CD14-positive monocyte (primary cell): ENCODE data around the gene FAM53A. TPM values are rescaled to one million over a fixed set of nuclear protein-coding genes. Genes with fewer than 3 reads are reported as not detected.

ENCODE experiments used
- DNase-seq, 3 donors: peaks; one replicate each; pipeline ENCODE4 v3.0.0-alpha.2; 2011 to 2022
- H2AFZ ChIP-seq: 2 replicates; pipeline ENCODE4 v1.6.0; 2012; ENCODE audit warnings: mild to moderate bottlenecking, low read depth, low read length, inconsistent platforms; ENCODE audit not compliant: insufficient read depth, poor library complexity, severe bottlenecking
- H3K27ac ChIP-seq, 2 donors: 1 replicate in 1 of 2; 2 replicates in 1 of 2; pipeline ENCODE4 v1.5.1; 2012 to 2013; ENCODE audit warnings: low read length in 2 of 2, control low read depth in 1 of 2, inconsistent platforms in 1 of 2, low read depth in 1 of 2, mild to moderate bottlenecking in 1 of 2
- H3K27me3 ChIP-seq, 2 donors: one replicate each; pipeline versions ENCODE4 v1.6.0 to v1.6.1; 2011 to 2013; ENCODE audit warnings: low read length in 2 of 2; ENCODE audit not compliant: control insufficient read depth in 2 of 2, insufficient read depth in 2 of 2
- H3K36me3 ChIP-seq, 2 donors: replicated peaks in 1 of 2; 1 replicate in 1 of 2; 2 replicates in 1 of 2; pipeline versions ENCODE4 v1.5.1 to v1.6.1; 2012 to 2013; ENCODE audit warnings: low read length in 2 of 2, control low read depth in 1 of 2, inconsistent platforms in 1 of 2, mild to moderate bottlenecking in 1 of 2; ENCODE audit not compliant: insufficient read depth in 2 of 2, control insufficient read depth in 1 of 2
- H3K4me1 ChIP-seq, 2 donors: 1 replicate in 1 of 2; 2 replicates in 1 of 2; pipeline versions ENCODE4 v1.5.1 to v1.6.1; 2012 to 2013; ENCODE audit warnings: low read length in 2 of 2, control low read depth in 1 of 2, inconsistent platforms in 1 of 2, mild to moderate bottlenecking in 1 of 2, moderate library complexity in 1 of 2; ENCODE audit not compliant: insufficient read depth in 2 of 2, control insufficient read depth in 1 of 2
- H3K4me2 ChIP-seq: replicated peaks from 2 replicates; pipeline ENCODE3; 2012; ENCODE audit warnings: low read length, moderate library complexity, mild to moderate bottlenecking; ENCODE audit not compliant: poor library complexity, severe bottlenecking; ENCODE audit errors: extremely low read depth
- H3K4me3 ChIP-seq, 3 experiments: fragments of 200-600 bp in 1 of 3; sonication (generic) in 1 of 3; replicated peaks in 1 of 3; 1 replicate in 2 of 3; 2 replicates in 1 of 3; pipeline ENCODE4 v1.5.1; 2011 to 2013; ENCODE audit warnings: low read length in 3 of 3, mild to moderate bottlenecking in 3 of 3, control low read depth in 2 of 3, low read depth in 2 of 3, inconsistent platforms in 1 of 3, moderate library complexity in 1 of 3
- H3K79me2 ChIP-seq: 2 replicates; pipeline ENCODE4 v1.6.0; 2012; ENCODE audit warnings: mild to moderate bottlenecking, control low read depth, inconsistent platforms, low read length, moderate library complexity; ENCODE audit not compliant: insufficient read depth
- H3K9ac ChIP-seq: 2 replicates; pipeline ENCODE4 v1.6.0; 2017; ENCODE audit warnings: low read length, mild to moderate bottlenecking; ENCODE audit not compliant: insufficient read depth, poor library complexity, severe bottlenecking
- H3K9me3 ChIP-seq, 2 donors: replicated peaks in 1 of 2; 1 replicate in 1 of 2; 2 replicates in 1 of 2; pipeline versions ENCODE4 v1.5.1 to v1.6.1; 2012 to 2013; ENCODE audit warnings: low read length in 2 of 2, control low read depth in 1 of 2; ENCODE audit not compliant: control insufficient read depth in 1 of 2, insufficient read depth in 1 of 2
- H4K20me1 ChIP-seq: 2 replicates; pipeline ENCODE4 v1.6.0; 2012; ENCODE audit warnings: mild to moderate bottlenecking, low read length, control low read depth, moderate library complexity; ENCODE audit not compliant: insufficient read depth
- H3K27ac Mint-ChIP-seq, 7 donors: one replicate each; pipeline ENCODE4 v1.8.0; 2020; ENCODE audit warnings: mild to moderate bottlenecking in 7 of 7, mixed read lengths in 7 of 7, moderate library complexity in 6 of 7, inconsistent platforms in 2 of 7
- H3K27me3 Mint-ChIP-seq, 3 donors: one replicate each; pipeline ENCODE4 v1.8.0; 2021 to 2022; ENCODE audit warnings: low read depth in 3 of 3, mild to moderate bottlenecking in 3 of 3, mixed read lengths in 3 of 3, moderate library complexity in 3 of 3, inconsistent platforms in 1 of 3
- H3K36me3 Mint-ChIP-seq, 2 donors: one replicate each; pipeline ENCODE4 v1.8.0; 2020; ENCODE audit warnings: mixed read lengths in 2 of 2, inconsistent platforms in 1 of 2, mild to moderate bottlenecking in 1 of 2
- H3K4me1 Mint-ChIP-seq: one replicate; pipeline ENCODE4 v1.8.0; 2020; ENCODE audit warnings: mild to moderate bottlenecking, mixed read lengths
- H3K4me3 Mint-ChIP-seq, 2 donors: one replicate each; pipeline ENCODE4 v1.8.0; 2020; ENCODE audit warnings: mild to moderate bottlenecking in 2 of 2, mixed read lengths in 2 of 2, moderate library complexity in 1 of 2
- H3K9me3 Mint-ChIP-seq, 7 donors: one replicate each; pipeline ENCODE4 v1.8.0; 2020 to 2022; ENCODE audit warnings: mixed read lengths in 7 of 7, mild to moderate bottlenecking in 6 of 7, moderate library complexity in 6 of 7, inconsistent platforms in 2 of 7
- CTCF ChIP-seq: fragments of 200-600 bp; IDR thresholded peaks from one replicate; pipeline ENCODE4 v1.8.0; 2022; ENCODE audit warnings: antibody characterized with exemption, mild to moderate bottlenecking
- WGBS: methylation state at CpG from one replicate; pipeline ENCODE4 v1.1.5; 2013; ENCODE audit warnings: missing lambda C conversion rate; ENCODE audit not compliant: insufficient coverage; 5-methylcytosine and 5-hydroxymethylcytosine counted together
- intact Hi-C, 2 donors: fragments of 100-400 bp; cut with micrococcal nuclease; formaldehyde crosslinking; loops; one replicate each; pipeline versions ENCODE4 v1.15.0 to v1.15.1; 2023
- polyA plus RNA-seq, 3 donors: library from polyadenylated mRNA; depleted of rRNA in 1 of 3; unstranded in 2 of 3; stranded (reverse) in 1 of 3; fragments of 300-500 nt in 2 of 3; fragments of >200 nt in 1 of 3; fragmentation: Illumina TruSeq in 2 of 3; gene quantifications; 1 replicate in 2 of 3; 2 replicates in 1 of 3; pipeline ENCODE4 v1.2.3, GENCODE V29; 2012 to 2021
- small RNA-seq: library from RNA; depleted of rRNA; stranded (forward); fragments of <200 nt; gene quantifications from one replicate; pipeline ENCODE3, GENCODE V24; 2012; ENCODE audit warnings: low read depth; ENCODE audit not compliant: insufficient read length

The FAM53A gene
- polyA plus RNA-seq, 3 donors, result 0.40 to 0.82 (median 0.76) TPM

DNA sequence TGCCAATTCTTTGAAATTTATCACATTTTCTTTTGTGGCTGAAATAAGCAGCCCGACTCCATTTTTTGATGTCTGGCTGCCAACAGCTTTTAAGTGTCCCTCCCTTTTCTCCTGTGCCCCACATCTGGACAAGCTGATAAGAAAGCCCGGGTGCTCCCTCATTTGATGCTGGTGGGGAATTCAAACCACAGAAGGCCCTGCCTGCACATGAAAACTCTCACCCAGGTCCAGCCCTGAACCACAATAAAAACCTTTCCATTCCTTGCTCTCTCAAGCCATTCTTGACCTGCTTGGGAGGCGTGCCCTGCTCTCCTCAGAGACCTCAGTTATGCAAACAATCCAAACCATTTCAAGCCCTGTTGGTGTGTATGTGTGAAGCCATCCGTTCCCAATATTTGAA lies 93.9 kb downstream of the FAM53A start:
- H3K27me3 Mint-ChIP-seq, result peaks cover 3 to 14% (median 10%) of the 10 kb centered on the region in 3 donors
- Histone ChIP-seq H4K20me1 (no peaks in the 10 kb centered on the region), H3K4me3 (no peak overlapping the region), H3K4me2 (no peak overlapping the region), H3K9me3 (peaks cover 39 to 40% of the 10 kb centered on the region in 2 donors), H3K27ac (no peak overlapping the region), H3K4me1 (no peaks in the 10 kb centered on the region), H3K27me3 (no peaks in the 10 kb centered on the region), H3K9ac (no peak overlapping the region), H3K36me3 (no peaks in the 10 kb centered on the region), H3K79me2 (no peaks in the 10 kb centered on the region), H2AFZ (no peak overlapping the region)
- H3K4me3 Mint-ChIP-seq, result no peak overlapping the region
- WGBS, result 0% methylated on average over 1 of the region's 4 CpGs
- H3K4me1 Mint-ChIP-seq, result no peaks in the 10 kb centered on the region
- no peak overlapping the region for H3K27ac Mint-ChIP-seq
- no peak for TF ChIP-seq CTCF
- H3K36me3 Mint-ChIP-seq, result no peaks in the 10 kb centered on the region
- intact Hi-C loops, result no loop called here
- H3K9me3 Mint-ChIP-seq, result peaks cover 25 to 64% (median 40%) of the 10 kb centered on the region in 7 donors
- no peak for DNase-seq

Small RNAs within 50 kb of the gene (small RNA-seq; reads per million reads assigned to genes)
- not detected for gene RF00019

Other genes starting within 250 kb of the FAM53A start
- gene SLBP, start 28.0 kb upstream of the FAM53A start, polyA plus RNA-seq, result 10 to 100 TPM; 39.6 to 63.7 (median 59.1) TPM
- 10 to 100 TPM; 22.4 to 40.2 (median 24.1) TPM for gene TMEM129, start 37.0 kb upstream of the FAM53A start, polyA plus RNA-seq
- 10 to 100 TPM; 43.7 to 84.2 (median 56.6) TPM for gene TACC3, start 37.2 kb upstream of the FAM53A start, polyA plus RNA-seq
- under 1 TPM in 1 of 3 donors, not detected in 2; 0.07 TPM for gene FGFR3, start 109.0 kb upstream of the FAM53A start, polyA plus RNA-seq
- 10 to 100 TPM in 1 of 3 donors, 1 to 10 TPM in 2; 6.2 to 18.6 (median 9.0) TPM for gene LETM1, start 171.8 kb upstream of the FAM53A start, polyA plus RNA-seq
- 1 to 10 TPM; 1.9 to 8.7 (median 2.3) TPM for gene NSD2, start 187.1 kb upstream of the FAM53A start, polyA plus RNA-seq